Upper lobe of left lung (tissue), 6 donors: ENCODE results near the gene CDC42BPG. TPM values are rescaled to one million over a fixed set of nuclear protein-coding genes. Genes with fewer than 3 reads are reported as not detected.

Experiments used
- ATAC-seq, 2 donors: fragments of 200-7000 bp; cut with Tn5 transposase; one replicate each; pipeline ENCODE4 v1.9.1; 2022; ENCODE audit warnings: mild to moderate bottlenecking in 2 of 2, moderate library complexity in 2 of 2; ENCODE audit not compliant: low FRiP score in 2 of 2
- DNase-seq, 2 donors: peaks; one replicate each; pipeline ENCODE4 v3.0.0-alpha.2; 2019 to 2020
- H3K27ac ChIP-seq, 4 donors: fragments of 200-600 bp; sonication (generic); one replicate each; pipeline ENCODE4 v1.5.1; 2016 to 2019
- H3K27me3 ChIP-seq, 4 donors: fragments of 200-600 bp; sonication (generic); one replicate each; pipeline ENCODE4 v1.5.1; 2017 to 2019
- H3K36me3 ChIP-seq, 4 donors: fragments of 200-600 bp; sonication (generic); one replicate each; pipeline ENCODE4 v1.5.1; 2016 to 2019
- H3K4me1 ChIP-seq, 4 donors: fragments of 200-600 bp; sonication (generic); one replicate each; pipeline ENCODE4 v1.5.1; 2018 to 2019
- H3K4me3 ChIP-seq, 4 donors: fragments of 200-600 bp; sonication (generic); one replicate each; pipeline ENCODE4 v1.5.1; 2017 to 2019; ENCODE audit warnings: mild to moderate bottlenecking in 2 of 4, moderate library complexity in 1 of 4
- H3K9me3 ChIP-seq, 4 donors: fragments of 200-600 bp; sonication (generic); one replicate each; pipeline ENCODE4 v1.5.1; 2018 to 2019
- CTCF ChIP-seq, 6 experiments: fragments of 450-650 bp in 4 of 6; fragments of 200-600 bp in 2 of 6; sonication (generic) in 2 of 6; IDR thresholded peaks; one replicate each; pipeline ENCODE4 v1.5.1; 2016 to 2019; ENCODE audit warnings: antibody characterized with exemption in 6 of 6
- EP300 ChIP-seq, 4 donors: sonication (generic); formaldehyde crosslinking; IDR thresholded peaks; one replicate each; pipeline ENCODE4 v1.5.1; 2017; ENCODE audit warnings: antibody characterized with exemption in 4 of 4, control low read depth in 2 of 4
- POLR2A ChIP-seq, 4 donors: fragments of 450-650 bp; IDR thresholded peaks; one replicate each; pipeline ENCODE4 v1.5.1; 2016 to 2017; ENCODE audit warnings: antibody characterized with exemption in 4 of 4, mild to moderate bottlenecking in 2 of 4
- POLR2AphosphoS5 ChIP-seq, 2 donors: sonication (generic); formaldehyde crosslinking; IDR thresholded peaks; one replicate each; pipeline ENCODE4 v1.5.1; 2017; ENCODE audit warnings: antibody characterized with exemption in 2 of 2
- WGBS, 2 donors: methylation state at CpG; one replicate each; pipeline ENCODE4 v1.1.5; 2017 to 2018; 5-methylcytosine and 5-hydroxymethylcytosine counted together
- total RNA-seq, 6 donors: library from RNA; depleted of rRNA in 4 of 6; stranded (reverse); fragments of >200 nt in 4 of 6; gene quantifications; one replicate each; pipeline versions ENCODE4 v1.1.0 to v1.2.1, GENCODE V29; 2016 to 2021
- donor health status: DM: no; HTN: no; CAD: no; lungs with moderate emphysema.
- donor health status: DM: no; HTN: yes; CAD: no; lungs with severe emphysema.

Gene CDC42BPG
- total RNA-seq, 6 donors from 2014 or later = 21.6 to 62.4 (median 26.0) TPM

- 96% methylated on average over 12 to 22 of the region's 22 CpGs for WGBS, 2 donors
- Histone ChIP-seq H3K4me1 (no peaks in the 10 kb centered on the region), H3K27ac (no peak overlapping the region), H3K4me3 (no peak overlapping the region), H3K9me3 (no peaks in the 10 kb centered on the region), H3K27me3 (no peaks in the 10 kb centered on the region), H3K36me3 (peaks cover 2 to 39% (median 23%) of the 10 kb centered on the region in 4 donors)
- no peak for TF ChIP-seq CTCF (IDR thresholded peaks at IDR 0.05)
- TF ChIP-seq POLR2A (IDR thresholded peaks at IDR 0.05) = no peak
- no peak for TF ChIP-seq POLR2AphosphoS5 (IDR thresholded peaks at IDR 0.05)
- no peak for TF ChIP-seq EP300 (IDR thresholded peaks at IDR 0.05)
- no peak for ATAC-seq
- peak in 1 of 2 donors; percentile 69 for DNase-seq
Measured at GRCh38 chr11:64827451-64827839, 17.0 kb downstream of the CDC42BPG start.

- Histone ChIP-seq H3K9me3 (no peaks in the 10 kb centered on the region), H3K4me1 (no peaks in the 10 kb centered on the region), H3K4me3 (no peak overlapping the region), H3K27me3 (no peaks in the 10 kb centered on the region), H3K36me3 (peaks cover 2 to 33% (median 21%) of the 10 kb centered on the region in 4 donors), H3K27ac (no peak overlapping the region)
- WGBS, 2 donors = 93% methylated on average over 51 to 52 of the region's 52 CpGs
- DNase-seq (peak in 1 of 2 donors; percentile 83), ATAC-seq (no peak)
- TF ChIP-seq EP300 (IDR thresholded peaks at IDR 0.05) (no peak), CTCF (IDR thresholded peaks at IDR 0.05) (no peak), POLR2AphosphoS5 (IDR thresholded peaks at IDR 0.05) (no peak), POLR2A (IDR thresholded peaks at IDR 0.05) (no peak)
Measured at GRCh38 chr11:64826578-64827450, 17.6 kb downstream of the CDC42BPG start.

GRCh38 chr11:64826062-64826461 lies 18.4 kb downstream of the CDC42BPG start:
- DNase-seq (no peak), ATAC-seq (no peak)
- H3K4me3 ChIP-seq = no peak overlapping the region
- no peaks in the 10 kb centered on the region for H3K27me3 ChIP-seq
- H3K36me3 ChIP-seq = peaks cover 2 to 25% (median 17%) of the 10 kb centered on the region in 4 donors
- WGBS, 2 donors = 93 to 97% methylated on average over 7 of the region's 7 CpGs
- no peaks in the 10 kb centered on the region for H3K4me1 ChIP-seq
- H3K9me3 ChIP-seq = no peaks in the 10 kb centered on the region
- H3K27ac ChIP-seq = no peak overlapping the region
- no peak for TF ChIP-seq EP300 (IDR thresholded peaks at IDR 0.05)
- TF ChIP-seq POLR2A (IDR thresholded peaks at IDR 0.05) = no peak
- no peak for TF ChIP-seq POLR2AphosphoS5 (IDR thresholded peaks at IDR 0.05)
- no peak for TF ChIP-seq CTCF (IDR thresholded peaks at IDR 0.05)

GRCh38 chr11:64823568-64824119 lies 20.8 kb downstream of the CDC42BPG start:
- 71 to 73% methylated on average over 11 of the region's 11 CpGs for WGBS, 2 donors
- DNase-seq (no peak), ATAC-seq (no peak)
- H3K9me3 ChIP-seq = no peaks in the 10 kb centered on the region
- TF ChIP-seq EP300 (IDR thresholded peaks at IDR 0.05) (no peak), CTCF (IDR thresholded peaks at IDR 0.05) (no peak), POLR2AphosphoS5 (IDR thresholded peaks at IDR 0.05) (no peak), POLR2A (IDR thresholded peaks at IDR 0.05) (no peak)
- no peak overlapping the region for H3K4me3 ChIP-seq
- H3K36me3 ChIP-seq = peaks cover 0 to 15% (median 4%) of the 10 kb centered on the region in 4 donors
- no peaks in the 10 kb centered on the region for H3K4me1 ChIP-seq
- no peaks in the 10 kb centered on the region for H3K27me3 ChIP-seq
- H3K27ac ChIP-seq = no peak overlapping the region
